CD4-positive, alpha-beta memory T cell (primary cell): ENCODE results near the gene FGG. TPM values are rescaled to one million over a fixed set of nuclear protein-coding genes. Genes with fewer than 3 reads are reported as not detected.

Source experiments
- CTCF ChIA-PET: fragments of 350-600 bp; sonication (Branson Sonifier 250); formaldehyde crosslinking; loops from one replicate; lab custom pipeline; 2021; ENCODE audit warnings: inconsistent platforms; ENCODE audit not compliant: partially characterized antibody; lab: Charles Lee
- POLR2A ChIA-PET: fragments of 350-600 bp; sonication (Branson Sonifier 250); formaldehyde crosslinking; loops from one replicate; lab custom pipeline; 2021; ENCODE audit not compliant: partially characterized antibody; lab: Charles Lee
- DNase-seq, 5 donors: peaks; one replicate each; pipeline versions ENCODE4 v3.0.0 to v3.0.0-alpha.2; 2020 to 2022; ENCODE audit warnings: mixed read lengths in 1 of 5
- H3K27ac ChIP-seq: one replicate; pipeline ENCODE4 v1.7.0; 2013; ENCODE audit warnings: low read depth, low read length
- H3K27me3 ChIP-seq: 2 replicates; pipeline ENCODE4 v1.7.0; 2013; ENCODE audit warnings: mild to moderate bottlenecking, low read length, moderate library complexity; ENCODE audit not compliant: insufficient read depth
- H3K36me3 ChIP-seq: 2 replicates; pipeline ENCODE4 v1.7.0; 2013; ENCODE audit warnings: mild to moderate bottlenecking, low read length, moderate library complexity; ENCODE audit not compliant: insufficient read depth
- H3K4me1 ChIP-seq: 2 replicates; pipeline ENCODE4 v1.7.0; 2013; ENCODE audit warnings: mild to moderate bottlenecking, low read length, moderate library complexity; ENCODE audit not compliant: insufficient read depth
- H3K4me3 ChIP-seq, 2 donors: one replicate each; pipeline ENCODE4 v1.7.0; 2013; ENCODE audit warnings: low read length in 2 of 2, mild to moderate bottlenecking in 1 of 2
- H3K9me3 ChIP-seq, 2 donors: one replicate each; pipeline ENCODE4 v1.7.0; 2013; ENCODE audit warnings: low read length in 2 of 2, control low read depth in 1 of 2; ENCODE audit not compliant: control insufficient read depth in 1 of 2
- H3K27ac Mint-ChIP-seq, 7 donors: one replicate each; pipeline ENCODE4 v1.8.0; 2020 to 2021; ENCODE audit warnings: mixed read lengths in 7 of 7, mild to moderate bottlenecking in 6 of 7, inconsistent platforms in 3 of 7, moderate library complexity in 3 of 7
- H3K27me3 Mint-ChIP-seq, 2 donors: one replicate each; pipeline ENCODE4 v1.8.0; 2020 to 2021; ENCODE audit warnings: mixed read lengths in 2 of 2
- H3K36me3 Mint-ChIP-seq, 2 donors: one replicate each; pipeline ENCODE4 v1.8.0; 2020 to 2021; ENCODE audit warnings: mixed read lengths in 2 of 2, inconsistent platforms in 1 of 2, mild to moderate bottlenecking in 1 of 2
- H3K4me1 Mint-ChIP-seq, 4 donors: one replicate each; pipeline ENCODE4 v1.8.0; 2020 to 2021; ENCODE audit warnings: mixed read lengths in 4 of 4, mild to moderate bottlenecking in 1 of 4
- H3K4me3 Mint-ChIP-seq, 8 donors: one replicate each; pipeline ENCODE4 v1.8.0; 2020 to 2021; ENCODE audit warnings: mixed read lengths in 8 of 8, mild to moderate bottlenecking in 7 of 8, moderate library complexity in 6 of 8, inconsistent platforms in 3 of 8
- H3K9me3 Mint-ChIP-seq, 8 donors: one replicate each; pipeline ENCODE4 v1.8.0; 2020 to 2021; ENCODE audit warnings: mixed read lengths in 8 of 8, mild to moderate bottlenecking in 5 of 8, inconsistent platforms in 3 of 8, moderate library complexity in 1 of 8
- intact Hi-C: fragments of 100-400 bp; cut with micrococcal nuclease; formaldehyde crosslinking; loops from one replicate; pipeline ENCODE4 v1.15.1; 2023
- polyA plus RNA-seq, 2 donors: library from polyadenylated mRNA; unstranded; fragments of 300-500 nt; fragmentation: Illumina TruSeq; gene quantifications; one replicate each; pipeline ENCODE4 v1.2.3, GENCODE V29; 2021
- total RNA-seq, 2 experiments: library from RNA; stranded (reverse); gene quantifications; one replicate each; pipeline ENCODE4 v1.2.3, GENCODE V29; 2021

FGG gene
- total RNA-seq (not detected), polyA plus RNA-seq (not detected)

DNA sequence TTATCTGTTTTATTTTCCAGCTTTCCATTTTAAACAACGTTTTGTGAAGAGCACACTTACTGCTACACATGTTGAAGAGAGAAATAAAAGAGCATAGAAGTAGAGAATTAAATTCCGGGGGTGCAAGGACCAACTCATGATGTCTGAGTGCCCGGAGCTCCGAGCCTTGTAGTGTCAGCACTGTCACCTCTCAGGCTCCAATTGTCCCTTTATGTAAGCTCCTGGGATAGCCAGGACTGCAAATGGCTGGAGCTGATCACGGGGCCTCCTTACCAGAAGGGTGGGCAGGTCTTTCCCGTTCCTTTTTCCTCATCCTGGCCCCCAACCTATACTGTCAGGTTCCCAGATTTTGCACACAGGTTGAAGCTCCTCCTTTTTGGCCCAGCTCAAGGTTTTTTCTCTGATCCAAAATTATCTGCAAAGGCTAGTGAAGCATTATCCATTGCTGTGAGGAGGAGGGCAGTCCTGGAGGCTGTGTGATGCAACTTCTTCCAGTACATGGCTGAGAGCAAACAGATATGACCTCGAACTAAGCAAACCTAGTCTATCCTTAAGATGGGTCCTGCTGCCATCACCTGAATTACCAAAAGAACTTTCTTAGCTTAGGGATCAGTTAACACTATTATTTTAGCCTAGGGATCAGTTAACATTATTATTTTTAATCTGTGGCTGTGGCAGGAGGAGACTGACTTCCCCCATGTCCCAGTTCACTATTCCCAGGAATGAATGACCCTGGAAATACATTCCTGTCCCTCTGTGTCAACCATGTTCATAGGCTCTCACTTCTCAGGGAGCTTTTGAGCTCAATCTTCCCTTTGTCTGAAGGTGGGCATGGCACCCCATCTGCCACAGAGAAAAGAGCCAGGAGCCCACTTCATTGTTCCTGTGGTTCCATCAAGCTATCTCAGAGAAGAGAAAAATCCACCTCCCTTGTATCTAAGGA, at the start of gene FGG:
FGG (minus strand) TSS at position 185 of the 943 bp plus-strand sequence; CDS start at position 138, 47 bp downstream.
- Histone ChIP-seq H3K9me3 (no peaks in the 10 kb centered on the region), H3K4me3 (no peak within 1 kb of the TSS), H3K4me1 (no peaks in the 10 kb centered on the region), H3K36me3 (no peaks in the 10 kb centered on the region), H3K27ac (no peak within 1 kb of the TSS), H3K27me3 (no peaks in the 10 kb centered on the region)
- CTCF ChIA-PET = interaction anchor here (0.7 to 1.6 kb wide), 3 partner anchors 10 to 53 kb away, joined by 3 read pairs; no protein-coding TSS in a partner anchor
- DNase-seq = no peak
- H3K9me3 Mint-ChIP-seq = no peaks in the 10 kb centered on the region
- intact Hi-C loops = no loop called here
- no peak within 1 kb of the TSS for H3K27ac Mint-ChIP-seq
- no peak within 1 kb of the TSS for H3K4me3 Mint-ChIP-seq
- H3K4me1 Mint-ChIP-seq = peaks cover 0 to 3% (median under 1%) of the 10 kb centered on the region in 4 donors
- POLR2A ChIA-PET = no interaction called here
- H3K27me3 Mint-ChIP-seq = peaks cover 15 to 19% of the 10 kb centered on the region in 2 donors
- H3K36me3 Mint-ChIP-seq = no peaks in the 10 kb centered on the region

DNA sequence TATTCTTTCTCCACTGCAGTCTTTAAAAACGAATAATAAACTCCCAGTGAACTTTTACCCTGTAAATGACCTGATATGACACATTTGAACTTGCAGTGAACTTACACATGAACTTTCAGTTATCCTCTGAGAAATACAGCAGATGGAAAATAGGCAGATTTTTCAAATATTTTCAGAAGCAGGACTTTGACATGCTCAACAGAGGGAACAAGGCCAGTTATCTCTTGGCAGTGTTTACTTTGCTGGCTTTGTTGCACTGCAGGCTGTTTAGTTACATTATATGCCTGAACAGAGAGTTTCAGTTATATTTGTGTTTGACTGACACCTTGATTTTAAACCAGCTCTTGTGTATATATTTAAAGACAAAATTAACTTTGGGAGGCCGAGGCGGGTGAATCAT, 47.6 kb upstream of the FGG start:
- DNase-seq = no peak
- Mint-ChIP-seq H3K4me1 (no peaks in the 10 kb centered on the region), H3K4me3 (no peak overlapping the region), H3K27me3 (peaks cover 10 to 12% of the 10 kb centered on the region in 2 donors), H3K36me3 (no peaks in the 10 kb centered on the region), H3K9me3 (peaks cover 0 to 7% (median 0%) of the 10 kb centered on the region in 8 donors), H3K27ac (no peak overlapping the region)
- no peaks in the 10 kb centered on the region for H3K36me3 ChIP-seq
- no peaks in the 10 kb centered on the region for H3K9me3 ChIP-seq
- H3K4me3 ChIP-seq = no peak overlapping the region
- CTCF ChIA-PET = no interaction called here
- H3K27ac ChIP-seq = no peak overlapping the region
- H3K27me3 ChIP-seq = no peaks in the 10 kb centered on the region
- intact Hi-C loops = no loop called here
- no peaks in the 10 kb centered on the region for H3K4me1 ChIP-seq
- POLR2A ChIA-PET = no interaction called here

GRCh38 chr4:154658680-154659405, 46.4 kb upstream of the FGG start:
- peak in 1 of 5 donors; percentile 3 for DNase-seq
- no peak overlapping the region for H3K4me3 ChIP-seq
- Mint-ChIP-seq H3K9me3 (peaks cover 0 to 7% (median 0%) of the 10 kb centered on the region in 8 donors), H3K27ac (no peak overlapping the region), H3K4me3 (peak overlapping the region in 2 of 8 donors; percentile 32 to 47), H3K36me3 (no peaks in the 10 kb centered on the region), H3K27me3 (peaks cover 11 to 14% of the 10 kb centered on the region in 2 donors), H3K4me1 (no peaks in the 10 kb centered on the region)
- H3K27ac ChIP-seq = no peak overlapping the region
- no peaks in the 10 kb centered on the region for H3K4me1 ChIP-seq
- H3K36me3 ChIP-seq = no peaks in the 10 kb centered on the region
- H3K9me3 ChIP-seq = no peaks in the 10 kb centered on the region
- H3K27me3 ChIP-seq = no peaks in the 10 kb centered on the region
- ChIA-PET POLR2A (no interaction called here), CTCF (no interaction called here)
- intact Hi-C loops = no loop called here

DNA sequence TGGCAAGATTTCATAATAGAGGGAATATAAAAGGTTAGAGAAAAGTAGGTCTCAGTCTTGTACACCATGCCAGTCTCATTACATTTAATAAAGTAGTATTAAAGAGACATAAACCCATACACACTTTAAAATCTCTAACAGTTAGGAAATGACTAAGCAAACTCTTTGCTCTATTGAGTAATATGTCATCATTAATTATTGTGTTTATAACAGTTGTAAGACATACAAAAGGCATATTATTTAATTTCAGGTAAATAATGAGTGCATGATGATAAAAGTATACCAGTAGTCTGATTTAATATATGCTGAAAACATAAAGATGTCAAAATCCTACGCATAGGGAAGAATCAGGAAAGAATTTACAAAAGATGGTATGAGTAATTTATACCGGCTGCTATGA, 31.0 kb upstream of the FGG start:
- Mint-ChIP-seq H3K4me1 (no peaks in the 10 kb centered on the region), H3K4me3 (no peak overlapping the region), H3K9me3 (peaks cover 0 to 1% (median 0%) of the 10 kb centered on the region in 8 donors), H3K27ac (no peak overlapping the region), H3K27me3 (peaks cover 3 to 6% of the 10 kb centered on the region in 2 donors), H3K36me3 (no peaks in the 10 kb centered on the region)
- POLR2A ChIA-PET = no interaction called here
- Histone ChIP-seq H3K27ac (no peak overlapping the region), H3K36me3 (no peaks in the 10 kb centered on the region), H3K9me3 (no peaks in the 10 kb centered on the region), H3K4me3 (no peak overlapping the region), H3K4me1 (no peaks in the 10 kb centered on the region), H3K27me3 (no peaks in the 10 kb centered on the region)
- CTCF ChIA-PET = interaction anchor here (1.0 kb wide), 1 partner anchor 9 kb away, joined by 3 read pairs; no protein-coding TSS in a partner anchor
- intact Hi-C loops = no loop called here
- DNase-seq = no peak

DNA sequence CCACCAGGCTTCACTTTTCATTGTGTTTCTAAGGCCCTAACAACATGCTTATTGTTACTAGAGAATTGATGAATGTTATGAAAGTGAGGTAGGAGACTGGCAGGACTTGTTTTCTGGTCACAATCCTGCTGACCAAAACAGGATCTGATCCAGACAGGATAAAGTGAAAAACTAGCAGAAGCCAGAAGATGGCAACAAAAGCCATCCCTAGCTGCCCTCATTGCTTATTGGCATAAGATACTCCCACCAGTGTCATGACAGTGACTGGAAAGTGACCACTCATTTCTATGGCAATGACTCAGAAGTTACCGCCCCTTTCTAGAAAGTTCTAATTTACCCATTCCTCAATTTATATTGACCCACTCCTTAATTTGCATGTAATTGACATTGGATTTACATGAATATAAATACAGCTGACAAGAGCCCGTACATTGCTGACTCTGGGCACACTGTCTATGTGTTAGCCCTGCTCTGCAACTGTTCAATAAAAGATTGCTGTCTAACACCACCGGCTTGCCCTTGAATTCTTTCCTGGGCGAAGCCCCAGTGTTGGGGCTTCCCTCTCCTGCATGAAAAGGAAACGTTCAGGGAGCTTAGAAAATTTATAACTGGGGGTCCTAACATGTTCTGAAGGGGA, 30.0 kb upstream of the FGG start:
- Histone ChIP-seq H3K27ac (no peak overlapping the region), H3K4me3 (no peak overlapping the region), H3K4me1 (no peaks in the 10 kb centered on the region), H3K36me3 (no peaks in the 10 kb centered on the region), H3K9me3 (no peaks in the 10 kb centered on the region), H3K27me3 (no peaks in the 10 kb centered on the region)
- ChIA-PET CTCF (interaction anchor here (1.0 kb wide), 1 partner anchor 8 kb away, joined by 3 read pairs; no protein-coding TSS in a partner anchor), POLR2A (no interaction called here)
- no peak for DNase-seq
- Mint-ChIP-seq H3K27me3 (peaks cover 5 to 6% of the 10 kb centered on the region in 2 donors), H3K4me3 (no peak overlapping the region), H3K4me1 (no peaks in the 10 kb centered on the region), H3K9me3 (no peaks in the 10 kb centered on the region), H3K36me3 (no peaks in the 10 kb centered on the region), H3K27ac (no peak overlapping the region)
- intact Hi-C loops = no loop called here

- H3K27ac Mint-ChIP-seq = no peak overlapping the region
- peaks cover 0 to 4% (median 0%) of the 10 kb centered on the region in 8 donors for H3K9me3 Mint-ChIP-seq
- H3K27me3 Mint-ChIP-seq = peaks cover 2 to 6% of the 10 kb centered on the region in 2 donors
- no peak overlapping the region for H3K4me3 ChIP-seq
- H3K36me3 ChIP-seq = no peaks in the 10 kb centered on the region
- POLR2A ChIA-PET = no interaction called here
- H3K4me3 Mint-ChIP-seq = no peak overlapping the region
- H3K36me3 Mint-ChIP-seq = no peaks in the 10 kb centered on the region
- peaks cover 0 to 4% (median under 1%) of the 10 kb centered on the region in 4 donors for H3K4me1 Mint-ChIP-seq
- no peaks in the 10 kb centered on the region for H3K4me1 ChIP-seq
- CTCF ChIA-PET = no interaction called here
- no peaks in the 10 kb centered on the region for H3K9me3 ChIP-seq
- intact Hi-C loops = no loop called here
- no peak overlapping the region for H3K27ac ChIP-seq
- H3K27me3 ChIP-seq = no peaks in the 10 kb centered on the region
- no peak for DNase-seq
These were observed 28.5 kb upstream of the FGG start for GRCh38 chr4:154640999-154641398.
